Right lobe of liver (tissue), 6 donors: ENCODE measurements around the gene CFAP251. TPM values are rescaled to one million over a fixed set of nuclear protein-coding genes. Genes with fewer than 3 reads are reported as not detected.
A peak's percentile ranks its signal among the peaks of the same experiment; 100 is the strongest.

Source experiments
- ATAC-seq, 4 donors: fragments of 200-7000 bp; cut with Tn5 transposase; one replicate each; pipeline ENCODE4 v1.9.1; 2020; ENCODE audit warnings: mild to moderate bottlenecking in 4 of 4, moderate library complexity in 4 of 4
- DNase-seq, 3 donors: peaks; one replicate each; pipeline ENCODE4 v3.0.0-alpha.2; 2020
- H3K27ac ChIP-seq, 3 donors: fragments of 200-600 bp; one replicate each; pipeline ENCODE4 v1.8.0; 2022
- H3K27me3 ChIP-seq, 2 donors: fragments of 200-600 bp; one replicate each; pipeline ENCODE4 v1.8.0; 2022
- H3K36me3 ChIP-seq, 4 donors: fragments of 200-600 bp; sonication (generic) in 1 of 4; one replicate each; pipeline versions ENCODE4 v1.5.1 to v1.8.0; 2017 to 2022; ENCODE audit warnings: control low read depth in 1 of 4
- H3K4me1 ChIP-seq, 4 donors: fragments of 200-600 bp; sonication (generic) in 1 of 4; one replicate each; pipeline versions ENCODE4 v1.5.1 to v1.8.0; 2017 to 2022; ENCODE audit warnings: control low read depth in 1 of 4
- H3K4me3 ChIP-seq, 3 donors: fragments of 200-600 bp; one replicate each; pipeline ENCODE4 v1.8.0; 2022
- H3K9me3 ChIP-seq, 4 donors: fragments of 200-600 bp; sonication (generic) in 1 of 4; one replicate each; pipeline versions ENCODE4 v1.5.1 to v1.8.0; 2017 to 2022; ENCODE audit warnings: control low read depth in 1 of 4
- CTCF ChIP-seq, 4 donors: fragments of 200-600 bp in 3 of 4; fragments of 450-650 bp in 1 of 4; IDR thresholded peaks; one replicate each; pipeline versions ENCODE4 v1.5.1 to v1.8.0; 2016 to 2022; ENCODE audit warnings: antibody characterized with exemption in 4 of 4, mild to moderate bottlenecking in 2 of 4
- POLR2A ChIP-seq: fragments of 450-650 bp; IDR thresholded peaks from one replicate; pipeline ENCODE4 v1.6.1; 2017; ENCODE audit warnings: antibody characterized with exemption, mild to moderate bottlenecking
- WGBS: methylation state at CpG from one replicate; pipeline ENCODE4 v1.1.6; 2018; ENCODE audit warnings: low coverage, low lambda C conversion rate; ENCODE audit not compliant: insufficient coverage; ENCODE audit errors: missing lambda C conversion rate; 5-methylcytosine and 5-hydroxymethylcytosine counted together
- intact Hi-C, 2 donors: fragments of 100-400 bp; cut with DNase I; formaldehyde crosslinking; loops; one replicate each; pipeline versions ENCODE4 v1.11.2 to v1.14.1; 2022
- total RNA-seq, 6 experiments: library from RNA; depleted of rRNA in 2 of 6; stranded (reverse); fragments of >200 nt in 2 of 6; fragmentation: NEBNext Ultra II Directional in 3 of 6; extraction: Animal tissue kit (Norgen Biotek cat#: 25700) in 3 of 6; gene quantifications; one replicate each; pipeline versions ENCODE4 v1.1.0 to v1.2.4, GENCODE V29; 2016 to 2023
- donor health status: DM: no; HTN: yes; CAD: no.
- donor health status: DM: no; HTN: no; CAD: no.
- donor health status: DM: no; HTN: no; CAD: no.
- donor health status: DM: no; HTN: yes; CAD: no.
- donor health status: DM: no; HTN: yes; CAD: no.

CFAP251 gene
- total RNA-seq, 6 experiments from 2014 or later: 1.0 to 6.2 (median 2.4) TPM

- DNase-seq (no peak), ATAC-seq (no peak)
- no peak overlapping the region for H3K27ac ChIP-seq
- TF ChIP-seq CTCF (IDR thresholded peaks at IDR 0.05): no peak
- TF ChIP-seq POLR2A: no peak
- no peaks in the 10 kb centered on the region for H3K9me3 ChIP-seq
- no peak overlapping the region for H3K4me3 ChIP-seq
- WGBS: 84% methylated on average over 6 of the region's 12 CpGs
- H3K27me3 ChIP-seq: no peaks in the 10 kb centered on the region
- peaks cover 0 to 14% (median 6%) of the 10 kb centered on the region in 4 donors for H3K4me1 ChIP-seq
- H3K36me3 ChIP-seq: no peaks in the 10 kb centered on the region
- intact Hi-C loops: no loop called here
Observed at GRCh38 chr12:122028165-122028904, 109.9 kb downstream of the CFAP251 start.

- no peak for TF ChIP-seq CTCF (IDR thresholded peaks at IDR 0.05)
- no peak for TF ChIP-seq POLR2A
- H3K9me3 ChIP-seq: no peaks in the 10 kb centered on the region
- DNase-seq: no peak
- peak in 1 of 4 donors; percentile 8 for ATAC-seq
- intact Hi-C loops: no loop called here
- H3K4me3 ChIP-seq: no peak overlapping the region
- H3K27me3 ChIP-seq: no peaks in the 10 kb centered on the region
- peaks cover 0 to 8% (median 4%) of the 10 kb centered on the region in 4 donors for H3K4me1 ChIP-seq
- no peaks in the 10 kb centered on the region for H3K36me3 ChIP-seq
- H3K27ac ChIP-seq: no peak overlapping the region
- 66% methylated on average over 14 of the region's 23 CpGs for WGBS
Observed at GRCh38 chr12:122028905-122029560, 110.6 kb downstream of the CFAP251 start.

- WGBS: 46% methylated on average over 19 of the region's 28 CpGs
- no peaks in the 10 kb centered on the region for H3K36me3 ChIP-seq
- intact Hi-C loops: no loop called here
- no peak overlapping the region for H3K4me3 ChIP-seq
- no peak for TF ChIP-seq POLR2A
- TF ChIP-seq CTCF (IDR thresholded peaks at IDR 0.05): no peak
- no peak overlapping the region for H3K27ac ChIP-seq
- H3K4me1 ChIP-seq: peaks cover 0 to under 1% (median 0%) of the 10 kb centered on the region in 4 donors
- H3K9me3 ChIP-seq: no peaks in the 10 kb centered on the region
- ATAC-seq: peak in 3 of 4 donors; percentile 19 to 34 (median 32)
- no peaks in the 10 kb centered on the region for H3K27me3 ChIP-seq
- DNase-seq: no peak
Observed at GRCh38 chr12:122029620-122030423, 111.4 kb downstream of the CFAP251 start.

GRCh38 chr12:122030424-122031035 lies 112.1 kb downstream of the CFAP251 start:
- no peaks in the 10 kb centered on the region for H3K4me1 ChIP-seq
- H3K4me3 ChIP-seq: no peak overlapping the region
- DNase-seq (no peak), ATAC-seq (peak in 2 of 4 donors; percentile 8 to 33)
- TF ChIP-seq POLR2A (no peak), CTCF (IDR thresholded peaks at IDR 0.05) (no peak)
- intact Hi-C loops: no loop called here
- no peaks in the 10 kb centered on the region for H3K9me3 ChIP-seq
- no peak overlapping the region for H3K27ac ChIP-seq
- H3K36me3 ChIP-seq: peaks cover 0 to 4% (median 0%) of the 10 kb centered on the region in 4 donors
- WGBS: 100% methylated on average over 1 of the region's 13 CpGs
- no peaks in the 10 kb centered on the region for H3K27me3 ChIP-seq
